HL-60 (cell line): ENCODE measurements around the gene TEX35.

Experiments used
- DNase-seq, 2 experiments: peaks; one replicate each; pipeline ENCODE4 v3.0.0-alpha.2; 2010 to 2020; ENCODE audit warnings: low read depth in 1 of 2, low spot score in 1 of 2
- H3K27ac ChIP-seq: fragments of 250-450 bp; sonication (Bioruptor Pico); replicated peaks from 2 replicates; pipeline ENCODE4 v1.5.1; 2020; ENCODE audit warnings: mild to moderate bottlenecking, moderate library complexity
- H3K27me3 ChIP-seq: fragments of 250-450 bp; sonication (Bioruptor Pico); 2 replicates; pipeline ENCODE4 v1.5.1; 2021; ENCODE audit warnings: mild to moderate bottlenecking, moderate library complexity; ENCODE audit not compliant: insufficient read depth, poor library complexity, severe bottlenecking
- H3K4me3 ChIP-seq: replicated peaks from 2 replicates; pipeline ENCODE4 v1.5.1; 2011; ENCODE audit warnings: mild to moderate bottlenecking, control low read depth, low read length; ENCODE audit not compliant: insufficient read depth
- CTCF ChIP-seq: IDR thresholded peaks from one replicate; pipeline ENCODE4 v1.5.1; 2011; ENCODE audit warnings: low read length, control low read depth, inconsistent platforms; ENCODE audit not compliant: insufficient read depth
- GABPA ChIP-seq: IDR thresholded peaks from 2 replicates; pipeline ENCODE4 v1.6.1; 2012; ENCODE audit warnings: low read depth
- POLR2AphosphoS5 ChIP-seq: IDR thresholded peaks from 2 replicates; pipeline ENCODE4 v1.6.1; 2012; ENCODE audit warnings: low read depth
- REST ChIP-seq: IDR thresholded peaks from 2 replicates; pipeline ENCODE4 v1.6.1; 2012; ENCODE audit warnings: low read depth; ENCODE audit not compliant: insufficient replicate concordance
- SPI1 ChIP-seq: IDR thresholded peaks from 2 replicates; pipeline ENCODE4 v1.6.1; 2012; ENCODE audit warnings: low read depth, mild to moderate bottlenecking, borderline replicate concordance

Gene TEX35

GRCh38 chr1:178534137-178534868 lies 21.4 kb downstream of the TEX35 start:
- TF ChIP-seq REST (no peak), SPI1 (no peak), POLR2AphosphoS5 (no peak), GABPA (no peak), CTCF (no peak)
- H3K27me3 ChIP-seq, result no peaks in the 10 kb centered on the region
- DNase-seq, result no peak
- no peak overlapping the region for H3K27ac ChIP-seq
- H3K4me3 ChIP-seq, result no peak overlapping the region

- no peak for TF ChIP-seq REST
- no peak for TF ChIP-seq SPI1
- no peak for TF ChIP-seq GABPA
- TF ChIP-seq POLR2AphosphoS5, result no peak
- no peak for TF ChIP-seq CTCF
- Histone ChIP-seq H3K27me3 (no peaks in the 10 kb centered on the region), H3K4me3 (no peak overlapping the region), H3K27ac (no peak overlapping the region)
- no peak for DNase-seq
Observed at GRCh38 chr1:178536329-178536728, 23.4 kb downstream of the TEX35 start.

GRCh38 chr1:178536844-178537371 lies 24.0 kb downstream of the TEX35 start:
- Histone ChIP-seq H3K27ac (no peak overlapping the region), H3K27me3 (no peaks in the 10 kb centered on the region), H3K4me3 (no peak overlapping the region)
- no peak for DNase-seq
- no peak for TF ChIP-seq CTCF
- TF ChIP-seq SPI1, result no peak
- no peak for TF ChIP-seq GABPA
- TF ChIP-seq POLR2AphosphoS5, result no peak
- no peak for TF ChIP-seq REST
